GM12872 (cell line): ENCODE data around the gene TREML4.

Experiments
- TF ChIP-seq, protein P1 (sequence below): IDR thresholded peaks from 3 replicates; pipeline ENCODE4 v1.5.1; 2011; ENCODE audit warnings: low read depth, mild to moderate bottlenecking, low read length, moderate library complexity; ENCODE audit not compliant: insufficient read depth

TREML4 gene

DNA sequence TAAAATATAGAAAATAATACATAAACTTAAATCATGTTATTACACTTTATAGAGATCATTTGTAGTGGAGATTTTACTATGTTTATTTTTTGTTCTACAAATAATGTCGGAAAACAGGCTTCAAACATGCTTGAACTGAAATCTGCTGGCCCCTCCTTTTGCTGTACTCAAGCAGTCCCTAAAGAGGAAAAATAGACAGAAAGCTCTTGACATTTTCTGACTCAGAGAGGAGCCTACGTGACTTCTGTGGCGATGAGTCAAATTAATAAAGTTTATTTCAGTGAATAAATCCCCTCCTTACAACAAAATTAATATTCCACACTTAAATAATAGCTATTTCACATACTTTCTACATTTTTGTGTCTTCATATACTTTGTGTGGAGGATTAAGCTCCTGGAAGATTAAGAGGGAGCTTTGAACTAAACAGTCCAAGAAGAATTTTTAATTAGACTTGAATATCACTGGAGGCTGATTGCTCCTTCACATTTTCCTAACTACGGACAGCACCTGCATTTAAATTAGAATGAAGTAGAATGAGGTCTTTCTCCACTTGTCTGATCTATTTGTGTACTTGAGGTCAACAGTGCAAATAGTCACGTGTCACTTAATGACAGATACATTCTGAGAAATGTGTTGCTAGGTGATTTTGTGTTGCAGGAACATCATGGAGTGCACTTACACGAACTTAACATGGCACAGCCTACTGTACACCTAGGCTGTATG is 60.0 kb downstream of the TREML4 start:
- TF ChIP-seq, protein P1, sequence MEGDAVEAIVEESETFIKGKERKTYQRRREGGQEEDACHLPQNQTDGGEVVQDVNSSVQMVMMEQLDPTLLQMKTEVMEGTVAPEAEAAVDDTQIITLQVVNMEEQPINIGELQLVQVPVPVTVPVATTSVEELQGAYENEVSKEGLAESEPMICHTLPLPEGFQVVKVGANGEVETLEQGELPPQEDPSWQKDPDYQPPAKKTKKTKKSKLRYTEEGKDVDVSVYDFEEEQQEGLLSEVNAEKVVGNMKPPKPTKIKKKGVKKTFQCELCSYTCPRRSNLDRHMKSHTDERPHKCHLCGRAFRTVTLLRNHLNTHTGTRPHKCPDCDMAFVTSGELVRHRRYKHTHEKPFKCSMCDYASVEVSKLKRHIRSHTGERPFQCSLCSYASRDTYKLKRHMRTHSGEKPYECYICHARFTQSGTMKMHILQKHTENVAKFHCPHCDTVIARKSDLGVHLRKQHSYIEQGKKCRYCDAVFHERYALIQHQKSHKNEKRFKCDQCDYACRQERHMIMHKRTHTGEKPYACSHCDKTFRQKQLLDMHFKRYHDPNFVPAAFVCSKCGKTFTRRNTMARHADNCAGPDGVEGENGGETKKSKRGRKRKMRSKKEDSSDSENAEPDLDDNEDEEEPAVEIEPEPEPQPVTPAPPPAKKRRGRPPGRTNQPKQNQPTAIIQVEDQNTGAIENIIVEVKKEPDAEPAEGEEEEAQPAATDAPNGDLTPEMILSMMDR: no peak
